Anterior cingulate cortex (tissue), 58 donors: ENCODE data around the gene MORN5.
A peak's percentile ranks its signal among the peaks of the same experiment; 100 is the strongest.

Experiments used
- DNase-seq, 58 donors: peaks; one replicate each; lab custom pipeline; 2025; lab: John Stamatoyannopoulos, UW

The MORN5 gene

GRCh38 chr9:122226142-122226757 lies 66.5 kb downstream of the MORN5 start:
- DNase-seq: no peak

GRCh38 chr9:122226758-122227574 lies 67.3 kb downstream of the MORN5 start:
- DNase-seq: no peak

GRCh38 chr9:122227575-122227900 lies 67.8 kb downstream of the MORN5 start:
- DNase-seq: no peak

GRCh38 chr9:122228191-122228567 lies 68.5 kb downstream of the MORN5 start:
- no peak for DNase-seq

- peak in 7 of 58 donors; percentile 11 to 31 (median 27) for DNase-seq
These were observed 69.1 kb downstream of the MORN5 start, which contains the start of gene LHX6 for GRCh38 chr9:122228568-122229484. Gene LHX6 (minus strand): TSS chr9:122228957. CDS start chr9:122228740, 217 bp downstream.

GRCh38 chr9:122229485-122229837 lies 69.8 kb downstream of the MORN5 start:
- no peak for DNase-seq

- DNase-seq: no peak
These were observed 73.1 kb downstream of the MORN5 start for GRCh38 chr9:122232796-122233306.

- no peak for DNase-seq
These were observed 74.5 kb downstream of the MORN5 start for GRCh38 chr9:122234022-122234748.

GRCh38 chr9:122236681-122237080 lies 77.0 kb downstream of the MORN5 start:
- DNase-seq: no peak

- peak in 2 of 58 donors; percentile 19 to 46 for DNase-seq
These were observed 80.0 kb downstream of the MORN5 start for GRCh38 chr9:122239722-122240121.

- no peak for DNase-seq
These were observed 84.6 kb downstream of the MORN5 start for GRCh38 chr9:122244349-122244748.

GRCh38 chr9:122246666-122247065 lies 87.0 kb downstream of the MORN5 start:
- DNase-seq: no peak

GRCh38 chr9:122248448-122248865 lies 88.7 kb downstream of the MORN5 start:
- no peak for DNase-seq
